Measurements from ENCODE around the gene STARD9. TPM values are rescaled to one million over a fixed set of nuclear protein-coding genes. Genes with fewer than 3 reads are reported as not detected.

Gene STARD9
- total RNA-seq, 1 donor from 2014 or later, result 7.1 TPM

Other genes starting within 250 kb of the STARD9 start
- 0.38 and 0.57 TPM in 2 replicates for gene CAPN3, start 216.1 kb upstream of the STARD9 start, total RNA-seq
- gene ZNF106, start 84.5 kb upstream of the STARD9 start, total RNA-seq, result 60.3 and 69.6 TPM in 2 replicates
- gene SNAP23, start 80.0 kb upstream of the STARD9 start, total RNA-seq, result 122 and 124 TPM in 2 replicates
- 27.6 and 28.8 TPM in 2 replicates for gene LRRC57, start 26.8 kb upstream of the STARD9 start, total RNA-seq
- gene HAUS2, start 26.8 kb upstream of the STARD9 start, total RNA-seq, result 21.7 and 24.4 TPM in 2 replicates
- gene CDAN1, start 161.5 kb downstream of the STARD9 start, total RNA-seq, result 10.7 and 14.6 TPM in 2 replicates